Stimulated activated CD4-positive, alpha-beta T cell treated with anti-CD3 and anti-CD28 coated beads, Interleukin-1b, Interleukin-23, amount 100 ng/mL, for 4 hours (primary cell): ENCODE measurements around the gene ZFP64.
"Not testable (repeated sequence)": the region's sequence is repeated elsewhere in the genome, so short reads cannot be mapped to it uniquely, and the experiment has no call there.

Experiments used
- DNase-seq, 2 donors: peaks; one replicate each; pipeline ENCODE4 v3.0.0-alpha.2; 2020; ENCODE audit warnings: low read depth in 2 of 2

The ZFP64 gene

GRCh38 chr20:52191132-52191915, at the start of gene ZFP64:
TSS of gene ZFP64 (minus strand) at chr20:52191779. CDS start at chr20:52191636, 143 bp downstream.
- peak; percentile 49 to 64 for DNase-seq

GRCh38 chr20:52240802-52241201, 49.2 kb upstream of the ZFP64 start:
- DNase-seq: no peak

DNA sequence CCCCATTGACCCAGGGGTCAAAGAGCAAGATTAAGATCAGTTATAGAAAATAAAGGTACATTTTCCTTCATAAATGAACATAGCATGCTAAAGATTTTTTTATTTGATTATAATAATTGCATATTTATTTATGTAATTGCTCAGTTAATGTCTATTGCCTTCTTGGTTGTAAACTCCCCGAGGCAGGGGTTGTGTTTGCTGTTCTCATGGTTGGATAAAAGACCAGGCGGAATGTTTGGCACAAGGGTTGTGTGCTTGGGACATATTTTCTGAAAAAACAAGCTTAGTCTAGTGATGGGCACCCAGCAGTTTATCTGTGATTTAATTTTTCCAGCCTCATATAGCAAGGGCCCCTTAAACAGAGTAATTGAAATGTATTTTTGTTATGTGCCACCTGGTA, 47.5 kb upstream of the ZFP64 start:
- no peak for DNase-seq

GRCh38 chr20:52236292-52236691, 44.7 kb upstream of the ZFP64 start:
- DNase-seq: no peak

GRCh38 chr20:52235129-52235528, 43.5 kb upstream of the ZFP64 start:
- no peak for DNase-seq

DNA sequence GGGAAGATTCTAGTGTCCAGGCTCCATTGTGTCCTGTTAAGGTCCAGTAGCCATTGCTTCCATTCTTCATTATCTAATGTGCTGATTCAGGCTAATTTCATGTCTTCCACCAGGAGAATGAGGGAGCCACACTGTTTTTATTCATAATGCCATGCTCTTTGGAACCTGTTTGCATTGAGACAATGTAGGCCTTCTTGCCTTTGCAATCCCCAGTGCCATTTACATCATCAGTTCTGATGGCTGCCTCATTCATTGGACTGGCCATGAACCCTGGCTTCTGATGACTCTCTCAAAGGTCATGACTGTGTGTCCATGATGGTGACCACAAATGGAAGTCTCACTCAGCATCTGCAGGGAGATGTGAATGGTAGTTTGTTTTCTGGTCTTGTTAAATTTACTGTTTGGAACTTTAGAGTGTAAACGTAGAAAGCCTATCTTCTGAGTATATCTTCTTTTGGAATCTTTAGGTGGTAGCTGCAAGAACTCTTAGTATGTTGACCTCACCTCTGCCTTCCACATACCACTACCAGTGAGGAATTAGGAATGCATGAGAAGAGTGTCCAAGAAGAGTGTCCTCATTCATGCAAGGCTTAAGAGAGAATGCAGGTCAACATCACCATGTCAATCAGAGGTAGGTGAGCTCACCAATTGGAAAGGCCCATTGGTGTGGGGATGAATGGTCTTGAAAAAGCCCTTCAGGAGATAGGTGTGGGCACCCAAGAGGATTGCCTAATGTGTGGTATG, 42.9 kb upstream of the ZFP64 start:
- no peak for DNase-seq

DNA sequence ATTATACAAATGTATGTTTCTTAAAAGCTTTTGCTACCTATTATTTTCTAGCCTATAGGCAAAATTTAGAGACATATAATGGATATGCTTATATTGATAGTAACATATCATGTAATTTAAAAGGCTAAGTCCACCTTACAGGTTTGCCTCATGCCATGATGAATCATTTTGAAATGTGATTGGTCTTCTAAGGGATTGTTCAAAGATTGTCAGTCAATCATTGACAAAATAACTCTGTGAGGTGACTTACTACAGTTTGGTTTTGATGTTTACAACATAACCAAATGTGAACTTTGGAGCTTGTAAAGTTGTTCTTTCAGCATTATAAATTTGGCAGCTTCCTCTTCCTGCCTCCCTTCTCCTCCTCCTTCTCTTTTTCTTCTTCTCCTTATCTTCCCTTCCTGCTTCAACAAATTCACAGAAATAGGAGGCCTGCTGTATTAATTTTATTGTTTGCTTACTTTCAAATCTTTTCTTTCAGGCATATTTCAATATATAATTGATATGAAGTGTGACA, 39.7 kb upstream of the ZFP64 start:
- DNase-seq: no peak

DNA sequence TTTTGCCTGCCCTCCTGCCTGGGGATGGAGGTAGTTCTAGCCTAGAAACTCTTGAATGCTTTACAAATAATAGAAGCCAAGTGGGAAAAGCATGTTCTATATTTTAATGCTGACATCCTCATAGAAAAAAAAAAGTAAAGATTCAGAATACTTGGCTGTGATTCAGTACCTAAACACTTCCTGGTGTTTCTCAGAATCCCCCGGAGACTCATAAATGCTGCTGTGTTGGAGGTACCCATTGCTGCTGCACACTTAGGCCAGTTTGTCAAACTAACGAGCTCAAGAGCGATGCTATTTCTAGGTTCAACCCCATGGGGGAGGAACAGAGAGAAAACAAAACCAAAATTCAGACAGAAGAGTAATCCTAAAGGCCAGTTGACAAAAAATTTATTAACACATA, 38.8 kb upstream of the ZFP64 start:
- no peak for DNase-seq

- DNase-seq: not testable (repeated sequence)
Measured at GRCh38 chr20:52229346-52229745, 37.8 kb upstream of the ZFP64 start.

GRCh38 chr20:52226370-52226769, 34.8 kb upstream of the ZFP64 start:
- no peak for DNase-seq

DNA sequence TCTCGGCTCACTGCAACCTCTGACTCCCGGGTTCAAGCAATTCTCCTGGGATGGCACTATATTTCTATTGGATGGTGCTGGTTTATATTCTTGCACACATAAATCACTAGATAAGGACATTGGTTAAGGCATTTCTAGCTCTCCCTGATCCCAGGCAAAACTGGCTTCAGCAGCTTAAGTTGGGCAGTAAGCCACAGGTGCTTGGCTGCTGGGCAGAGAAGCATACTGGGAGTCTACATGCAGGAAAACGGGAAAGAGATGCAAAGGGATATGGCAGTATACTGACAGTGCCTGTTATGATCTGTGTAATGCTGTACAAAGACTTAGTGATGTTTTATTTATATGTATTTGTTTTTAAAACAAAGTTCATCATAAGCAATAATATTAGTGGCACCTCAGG, 33.3 kb upstream of the ZFP64 start:
- DNase-seq: no peak

- DNase-seq: not testable (repeated sequence)
Measured at GRCh38 chr20:52221362-52221761, 29.8 kb upstream of the ZFP64 start.

GRCh38 chr20:52220891-52221290, 29.3 kb upstream of the ZFP64 start:
- DNase-seq: not testable (repeated sequence)

GRCh38 chr20:52219441-52219840, 27.9 kb upstream of the ZFP64 start:
- no peak for DNase-seq

DNA sequence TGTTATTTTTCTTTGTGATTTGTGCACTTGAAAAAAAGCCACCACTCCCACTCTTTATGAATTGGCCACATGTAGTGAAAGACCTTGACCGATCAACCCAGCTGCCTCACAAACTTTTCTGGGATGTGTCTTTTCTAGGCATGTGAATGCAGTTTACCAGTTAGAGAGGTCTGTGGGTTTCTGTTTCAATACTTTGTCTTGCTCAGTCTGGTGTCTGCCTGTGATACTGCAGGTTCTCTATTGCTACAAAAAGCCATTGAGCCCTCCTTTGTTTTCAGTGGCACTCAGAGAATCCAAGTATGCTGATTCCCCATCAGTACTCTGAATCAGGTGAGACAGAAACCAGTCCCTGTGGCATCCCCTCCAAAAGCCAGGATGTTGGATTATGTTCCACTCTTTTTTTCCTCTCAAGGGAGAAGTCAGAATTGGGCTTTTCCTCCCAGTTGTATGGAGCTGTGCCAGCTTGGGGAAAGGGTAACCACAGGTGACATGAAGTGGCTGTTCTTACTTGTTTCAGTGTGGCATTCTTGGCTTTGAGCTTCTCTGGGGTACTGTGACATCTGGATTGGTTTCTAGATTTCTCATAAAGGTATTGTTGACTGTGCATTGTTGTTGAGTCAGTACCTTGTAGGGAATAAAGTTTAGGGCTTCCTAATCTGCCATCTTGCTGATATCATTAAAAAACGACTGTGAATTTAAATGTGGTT, 26.3 kb upstream of the ZFP64 start:
- no peak for DNase-seq

GRCh38 chr20:52213995-52214394, 22.4 kb upstream of the ZFP64 start:
- DNase-seq: no peak

GRCh38 chr20:52212943-52213342, 21.4 kb upstream of the ZFP64 start:
- DNase-seq: no peak

DNA sequence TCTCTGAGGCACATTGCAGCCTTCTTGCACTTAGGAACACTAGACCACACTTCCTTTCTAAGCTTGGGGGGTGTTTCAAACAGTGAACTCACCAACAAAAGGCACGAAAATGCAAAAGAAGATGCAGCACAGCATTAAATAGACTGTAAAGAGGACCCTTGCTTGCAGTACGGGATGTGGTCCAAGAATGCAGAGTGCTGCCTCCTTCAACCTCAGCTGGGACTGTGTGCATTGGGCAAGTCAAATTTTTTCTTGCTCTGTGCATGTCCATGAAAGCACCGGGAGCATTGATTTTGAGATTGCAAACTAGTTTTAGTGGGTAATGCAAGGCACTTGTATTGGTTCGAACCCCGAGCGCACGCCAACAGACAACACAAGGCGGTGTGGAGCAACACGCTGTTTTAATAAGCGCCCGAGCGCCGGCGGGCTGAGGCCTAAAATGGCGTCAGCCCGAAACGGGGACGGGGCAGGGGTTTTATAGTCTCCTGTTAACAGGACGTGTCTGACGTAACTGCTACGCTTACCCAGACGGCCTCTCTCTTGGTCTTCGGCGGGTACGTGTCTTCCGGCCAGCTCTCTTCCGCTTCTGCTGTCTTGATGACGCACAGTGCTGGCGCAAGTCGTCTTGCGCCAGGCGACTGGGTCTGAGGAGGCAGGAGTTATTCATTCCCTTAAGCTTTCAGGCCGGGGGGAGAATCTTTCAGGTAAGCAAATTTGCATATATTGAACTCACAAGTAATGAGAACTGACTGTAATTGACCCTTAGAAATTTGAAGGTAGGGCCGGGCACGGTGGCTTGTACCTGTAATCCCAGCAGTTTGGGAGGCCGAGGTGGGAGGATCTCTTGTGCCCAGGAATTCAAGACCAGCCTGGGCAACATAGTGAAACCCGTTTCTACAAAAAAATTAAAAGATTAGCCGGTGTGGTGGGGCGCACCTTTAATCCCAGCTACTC, 18.7 kb upstream of the ZFP64 start:
- no peak for DNase-seq

GRCh38 chr20:52209154-52209571, 17.6 kb upstream of the ZFP64 start:
- DNase-seq: no peak

- DNase-seq: no peak
Measured at GRCh38 chr20:52207020-52207810, 15.6 kb upstream of the ZFP64 start.
